ENCODE results near the gene KRTAP3-1. TPM values are rescaled to one million over a fixed set of nuclear protein-coding genes. Genes with fewer than 3 reads are reported as not detected.

The KRTAP3-1 gene
- total RNA-seq, 4 donors from 2014 or later: not detected

GRCh38 chr17:41029633-41030245 is 20.8 kb upstream of the KRTAP3-1 start, which contains the start of gene KRTAP1-4:
Gene KRTAP1-4, minus strand, starts transcription at chr17:41030195. Its CDS starts 117 bp downstream, at chr17:41030078.
- Histone ChIP-seq H3K4me1 (no peaks in the 10 kb centered on the region), H3K36me3 (no peaks in the 10 kb centered on the region), H3K27me3 (no peaks in the 10 kb centered on the region), H3K27ac (no peak within 1 kb of the TSS), H3K4me3 (no peak within 1 kb of the TSS), H3K9me3 (no peaks in the 10 kb centered on the region)
- DNase-seq: no peak
- TF ChIP-seq, protein P1, sequence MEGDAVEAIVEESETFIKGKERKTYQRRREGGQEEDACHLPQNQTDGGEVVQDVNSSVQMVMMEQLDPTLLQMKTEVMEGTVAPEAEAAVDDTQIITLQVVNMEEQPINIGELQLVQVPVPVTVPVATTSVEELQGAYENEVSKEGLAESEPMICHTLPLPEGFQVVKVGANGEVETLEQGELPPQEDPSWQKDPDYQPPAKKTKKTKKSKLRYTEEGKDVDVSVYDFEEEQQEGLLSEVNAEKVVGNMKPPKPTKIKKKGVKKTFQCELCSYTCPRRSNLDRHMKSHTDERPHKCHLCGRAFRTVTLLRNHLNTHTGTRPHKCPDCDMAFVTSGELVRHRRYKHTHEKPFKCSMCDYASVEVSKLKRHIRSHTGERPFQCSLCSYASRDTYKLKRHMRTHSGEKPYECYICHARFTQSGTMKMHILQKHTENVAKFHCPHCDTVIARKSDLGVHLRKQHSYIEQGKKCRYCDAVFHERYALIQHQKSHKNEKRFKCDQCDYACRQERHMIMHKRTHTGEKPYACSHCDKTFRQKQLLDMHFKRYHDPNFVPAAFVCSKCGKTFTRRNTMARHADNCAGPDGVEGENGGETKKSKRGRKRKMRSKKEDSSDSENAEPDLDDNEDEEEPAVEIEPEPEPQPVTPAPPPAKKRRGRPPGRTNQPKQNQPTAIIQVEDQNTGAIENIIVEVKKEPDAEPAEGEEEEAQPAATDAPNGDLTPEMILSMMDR (IDR thresholded peaks at IDR 0.05): no peak
- TF ChIP-seq POLR2A (IDR thresholded peaks at IDR 0.05): no peak

- Histone ChIP-seq H3K9me3 (no peaks in the 10 kb centered on the region), H3K4me3 (no peak within 1 kb of the TSS), H3K27me3 (no peaks in the 10 kb centered on the region), H3K27ac (no peak within 1 kb of the TSS), H3K4me1 (no peaks in the 10 kb centered on the region), H3K36me3 (no peaks in the 10 kb centered on the region)
- TF ChIP-seq, protein P1 (IDR thresholded peaks at IDR 0.05): no peak
- no peak for TF ChIP-seq POLR2A (IDR thresholded peaks at IDR 0.05)
- DNase-seq: no peak
These were observed 18.0 kb upstream of the KRTAP3-1 start, which contains the start of gene KRTAP1-5 for GRCh38 chr17:41026715-41027471. Gene KRTAP1-5, minus strand, starts transcription at chr17:41027208. Its CDS starts 53 bp downstream, at chr17:41027155.

DNA sequence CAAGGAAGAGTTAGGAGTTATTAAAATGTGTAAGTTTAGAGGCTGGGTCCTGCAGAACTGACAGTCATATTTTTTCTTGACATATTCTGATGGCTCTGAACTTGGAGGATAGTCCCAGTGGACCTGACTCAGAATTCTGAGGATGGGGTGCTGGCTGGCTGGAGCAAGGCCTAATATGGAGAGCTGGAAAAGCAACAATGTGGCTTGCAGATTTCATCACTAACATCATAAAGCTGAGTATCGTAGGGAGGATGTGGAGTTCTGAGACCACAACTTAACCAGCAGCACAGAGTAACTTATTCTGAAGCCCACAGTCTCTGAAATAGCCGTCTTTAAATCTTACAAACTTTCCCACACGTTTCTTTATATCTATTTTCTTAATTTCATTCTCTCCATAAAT is 15.8 kb upstream of the KRTAP3-1 start:
- H3K27me3 ChIP-seq: no peaks in the 10 kb centered on the region
- TF ChIP-seq, protein P1 (IDR thresholded peaks at IDR 0.05): no peak
- TF ChIP-seq POLR2A (IDR thresholded peaks at IDR 0.05): no peak
- no peak overlapping the region for H3K4me3 ChIP-seq
- no peaks in the 10 kb centered on the region for H3K36me3 ChIP-seq
- DNase-seq: no peak
- no peaks in the 10 kb centered on the region for H3K4me1 ChIP-seq
- H3K9me3 ChIP-seq: no peaks in the 10 kb centered on the region
- no peak overlapping the region for H3K27ac ChIP-seq

DNA sequence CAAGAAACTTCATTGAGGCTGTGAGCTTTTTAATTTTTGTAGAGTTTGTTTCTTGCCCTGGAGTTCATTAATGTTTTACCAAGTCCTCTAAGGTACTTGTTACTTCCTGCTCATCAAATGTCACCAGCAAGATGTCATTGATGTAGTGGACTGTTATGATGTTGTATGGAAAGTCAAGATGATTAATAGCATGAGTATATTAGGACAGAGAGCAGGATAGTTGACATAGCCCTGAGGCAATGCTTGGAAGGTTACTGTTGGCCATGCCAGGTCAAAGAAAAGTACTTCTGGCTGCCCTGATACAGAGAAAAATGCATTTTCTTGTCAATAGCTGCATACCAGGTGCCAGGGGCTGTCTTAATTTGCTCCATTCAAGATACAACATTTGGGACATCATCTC is 11.4 kb upstream of the KRTAP3-1 start:
- no peak overlapping the region for H3K4me3 ChIP-seq
- DNase-seq: no peak
- no peaks in the 10 kb centered on the region for H3K4me1 ChIP-seq
- H3K9me3 ChIP-seq: no peaks in the 10 kb centered on the region
- H3K27me3 ChIP-seq: no peaks in the 10 kb centered on the region
- TF ChIP-seq POLR2A (IDR thresholded peaks at IDR 0.05): no peak
- TF ChIP-seq, protein P1 (IDR thresholded peaks at IDR 0.05): no peak
- H3K36me3 ChIP-seq: no peaks in the 10 kb centered on the region
- no peak overlapping the region for H3K27ac ChIP-seq

DNA sequence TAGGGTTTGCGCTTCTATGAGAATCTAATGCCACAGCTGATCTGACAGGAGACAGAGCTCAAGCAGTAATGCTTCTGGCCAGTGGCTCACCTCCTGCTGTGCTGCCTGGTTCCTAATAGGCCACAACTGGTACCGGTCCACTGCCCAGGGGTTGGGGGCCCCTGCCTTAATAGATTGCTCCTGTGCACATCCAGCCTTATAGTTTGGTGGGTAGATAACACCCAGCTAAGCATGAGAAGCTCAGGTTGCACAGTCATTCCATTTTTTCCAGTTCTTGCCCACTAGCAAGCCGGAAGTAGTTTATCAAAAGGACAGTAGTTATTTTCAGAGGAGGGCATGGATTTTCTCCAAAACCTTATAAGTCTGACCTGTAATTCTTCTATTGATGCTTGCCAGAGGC is 10.5 kb upstream of the KRTAP3-1 start:
- Histone ChIP-seq H3K4me1 (no peaks in the 10 kb centered on the region), H3K27ac (no peak overlapping the region), H3K4me3 (no peak overlapping the region), H3K9me3 (no peaks in the 10 kb centered on the region), H3K36me3 (no peaks in the 10 kb centered on the region), H3K27me3 (no peaks in the 10 kb centered on the region)
- DNase-seq: no peak
- TF ChIP-seq POLR2A (IDR thresholded peaks at IDR 0.05): no peak
- TF ChIP-seq, protein P1 (IDR thresholded peaks at IDR 0.05): no peak
